Progenitor cell of endocrine pancreas (in vitro differentiated cells): ENCODE data around the gene NEGR1. TPM values are rescaled to one million over a fixed set of nuclear protein-coding genes. Genes with fewer than 3 reads are reported as not detected.

Experiments
- DNase-seq: peaks from one replicate; pipeline ENCODE4 v3.0.0; 2021; ENCODE audit warnings: low spot score; ENCODE audit not compliant: unreplicated experiment
- H3K27ac Mint-ChIP-seq: 2 replicates; pipeline ENCODE4 v1.8.0; 2021; ENCODE audit warnings: mild to moderate bottlenecking, moderate library complexity, mixed read lengths
- H3K27me3 Mint-ChIP-seq: 2 replicates; pipeline ENCODE4 v1.8.0; 2021; ENCODE audit warnings: mixed read lengths
- H3K36me3 Mint-ChIP-seq: 2 replicates; pipeline ENCODE4 v1.8.0; 2022; ENCODE audit warnings: mixed read lengths; ENCODE audit not compliant: insufficient read depth
- H3K4me1 Mint-ChIP-seq: 2 replicates; pipeline ENCODE4 v1.8.0; 2021; ENCODE audit warnings: low read depth, mixed read lengths
- H3K4me3 Mint-ChIP-seq: 2 replicates; pipeline ENCODE4 v1.8.0; 2021; ENCODE audit warnings: low read depth, mild to moderate bottlenecking, moderate library complexity, mixed read lengths
- H3K9me3 Mint-ChIP-seq: 2 replicates; pipeline ENCODE4 v1.8.0; 2021; ENCODE audit warnings: low read depth, mixed read lengths
- CTCF ChIP-seq: fragments of 200-600 bp; sonication (generic); IDR thresholded peaks from one replicate; pipeline ENCODE4 v1.5.0; 2021; ENCODE audit warnings: antibody characterized with exemption, mild to moderate bottlenecking; ENCODE audit not compliant: unreplicated experiment
- total RNA-seq: library from RNA; stranded (reverse); gene quantifications from 2 replicates; pipeline ENCODE4 v1.2.1, GENCODE V29; 2021

The NEGR1 gene
- total RNA-seq, 1 donor from 2014 or later, result 3.1 TPM

GRCh38 chr1:72075425-72075824 is 206.9 kb downstream of the NEGR1 start:
- no peak for DNase-seq
- H3K27me3 Mint-ChIP-seq, result no peaks in the 10 kb centered on the region
- H3K27ac Mint-ChIP-seq, result no peak overlapping the region
- TF ChIP-seq CTCF, result no peak
- H3K4me3 Mint-ChIP-seq, result no peak overlapping the region
- H3K36me3 Mint-ChIP-seq, result no peaks in the 10 kb centered on the region
- H3K9me3 Mint-ChIP-seq, result no peaks in the 10 kb centered on the region
- no peaks in the 10 kb centered on the region for H3K4me1 Mint-ChIP-seq

- Mint-ChIP-seq H3K4me1 (no peaks in the 10 kb centered on the region), H3K36me3 (no peaks in the 10 kb centered on the region), H3K27ac (no peak overlapping the region), H3K9me3 (no peaks in the 10 kb centered on the region), H3K27me3 (no peaks in the 10 kb centered on the region), H3K4me3 (no peak overlapping the region)
- no peak for TF ChIP-seq CTCF
- no peak for DNase-seq
Observed at GRCh38 chr1:72066431-72066830, 215.9 kb downstream of the NEGR1 start.

- H3K9me3 Mint-ChIP-seq, result no peaks in the 10 kb centered on the region
- H3K36me3 Mint-ChIP-seq, result no peaks in the 10 kb centered on the region
- H3K27ac Mint-ChIP-seq, result no peak overlapping the region
- no peak overlapping the region for H3K4me3 Mint-ChIP-seq
- TF ChIP-seq CTCF, result no peak
- H3K27me3 Mint-ChIP-seq, result no peaks in the 10 kb centered on the region
- DNase-seq, result no peak
- H3K4me1 Mint-ChIP-seq, result no peaks in the 10 kb centered on the region
Observed at GRCh38 chr1:72064196-72065075, 217.9 kb downstream of the NEGR1 start.

- DNase-seq, result no peak
- Mint-ChIP-seq H3K4me1 (no peaks in the 10 kb centered on the region), H3K9me3 (no peaks in the 10 kb centered on the region), H3K27me3 (no peaks in the 10 kb centered on the region), H3K36me3 (no peaks in the 10 kb centered on the region), H3K4me3 (no peak overlapping the region), H3K27ac (no peak overlapping the region)
- no peak for TF ChIP-seq CTCF
Observed at GRCh38 chr1:72063364-72064044, 218.8 kb downstream of the NEGR1 start.

- H3K9me3 Mint-ChIP-seq, result no peaks in the 10 kb centered on the region
- no peak overlapping the region for H3K4me3 Mint-ChIP-seq
- H3K27me3 Mint-ChIP-seq, result no peaks in the 10 kb centered on the region
- no peaks in the 10 kb centered on the region for H3K36me3 Mint-ChIP-seq
- no peak overlapping the region for H3K27ac Mint-ChIP-seq
- no peak for TF ChIP-seq CTCF
- DNase-seq, result no peak
- no peaks in the 10 kb centered on the region for H3K4me1 Mint-ChIP-seq
Observed at GRCh38 chr1:72062584-72062983, 219.8 kb downstream of the NEGR1 start.
